BJ (cell line): ENCODE measurements around the gene GP1BB. TPM values are rescaled to one million over a fixed set of nuclear protein-coding genes. Genes with fewer than 3 reads are reported as not detected.

Experiments
- CTCF ChIA-PET: fragments of 350-600 bp; formaldehyde crosslinking; extraction: SDS; loops from one replicate; lab custom pipeline; 2021; ENCODE audit warnings: antibody characterized with exemption, inconsistent platforms; lab: Yijun Ruan, JAX
- POLR2A ChIA-PET: fragments of 300-600 bp; sonication (Branson Sonifier 250); formaldehyde crosslinking; extraction: SDS; loops from one replicate; lab custom pipeline; 2021; ENCODE audit warnings: antibody characterized with exemption; lab: Charles Lee
- DNase-seq: peaks from one replicate; pipeline ENCODE4 v3.0.0-alpha.2; 2011; ENCODE audit warnings: low read depth
- H3K27me3 ChIP-seq: 2 replicates; pipeline ENCODE4 v1.6.0; 2011; ENCODE audit warnings: low read length; ENCODE audit not compliant: control insufficient read depth, insufficient read depth
- H3K36me3 ChIP-seq: 2 replicates; pipeline ENCODE4 v1.5.1; 2011; ENCODE audit warnings: low read length; ENCODE audit not compliant: control insufficient read depth, insufficient read depth
- H3K4me3 ChIP-seq: 2 replicates; pipeline ENCODE4 v1.5.1; 2011; ENCODE audit warnings: low read depth, mild to moderate bottlenecking, control low read depth, low read length
- polyA plus RNA-seq: library from polyadenylated mRNA; depleted of rRNA; stranded (reverse); fragments of >200 nt; gene quantifications from 2 replicates; pipeline ENCODE4 v1.2.3, GENCODE V29; 2011
- TF ChIP-seq, protein P1 (sequence below): IDR thresholded peaks from 2 replicates; pipeline ENCODE4 v1.5.1; 2011; ENCODE audit warnings: low read depth, mild to moderate bottlenecking, control low read depth, inconsistent platforms, low read length, moderate library complexity; ENCODE audit not compliant: insufficient read depth

Gene GP1BB
- polyA plus RNA-seq, 1 experiment, result 4.2 TPM

DNA sequence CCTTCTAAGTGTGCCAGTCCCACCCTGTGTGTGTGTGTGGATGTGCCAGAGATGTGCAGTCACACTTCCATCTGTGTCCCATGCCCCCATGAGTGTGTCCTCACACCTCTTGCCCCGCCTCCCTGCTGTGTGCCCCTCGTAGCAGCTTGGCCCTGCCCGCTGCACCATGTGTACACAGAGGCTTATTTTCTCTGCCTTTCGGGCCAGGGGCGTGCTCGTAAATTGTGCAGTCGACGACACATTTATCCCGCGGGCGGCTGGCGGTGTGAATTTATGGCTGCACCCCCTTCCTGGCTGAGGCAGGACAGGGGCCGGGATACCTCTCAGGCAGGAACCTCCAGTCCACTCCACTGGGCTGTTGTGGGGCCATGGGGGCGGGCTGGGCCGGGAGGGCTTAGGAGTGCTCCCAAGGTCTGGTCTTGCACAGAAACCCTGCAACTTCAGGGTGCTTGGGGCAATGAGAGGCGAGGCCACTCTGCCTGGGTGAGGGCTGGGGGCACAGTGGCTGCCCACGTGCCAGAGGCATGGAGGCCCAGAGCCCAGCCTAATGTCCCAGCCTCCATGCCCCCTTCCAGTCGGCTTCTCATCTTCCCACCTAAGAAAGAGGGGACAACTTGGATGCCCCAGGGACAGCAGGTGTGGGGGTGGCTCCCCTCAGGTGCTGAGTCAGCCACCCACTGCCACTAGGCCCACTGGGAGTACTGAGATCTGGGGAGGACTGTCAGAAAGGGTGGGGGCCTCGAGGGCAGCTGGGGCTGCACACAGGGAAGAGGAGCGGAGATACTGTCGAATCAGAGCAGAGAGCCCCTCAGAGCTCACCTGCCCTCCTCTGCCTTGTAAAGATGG lies 12.5 kb downstream of the GP1BB start:
- TF ChIP-seq, protein P1, sequence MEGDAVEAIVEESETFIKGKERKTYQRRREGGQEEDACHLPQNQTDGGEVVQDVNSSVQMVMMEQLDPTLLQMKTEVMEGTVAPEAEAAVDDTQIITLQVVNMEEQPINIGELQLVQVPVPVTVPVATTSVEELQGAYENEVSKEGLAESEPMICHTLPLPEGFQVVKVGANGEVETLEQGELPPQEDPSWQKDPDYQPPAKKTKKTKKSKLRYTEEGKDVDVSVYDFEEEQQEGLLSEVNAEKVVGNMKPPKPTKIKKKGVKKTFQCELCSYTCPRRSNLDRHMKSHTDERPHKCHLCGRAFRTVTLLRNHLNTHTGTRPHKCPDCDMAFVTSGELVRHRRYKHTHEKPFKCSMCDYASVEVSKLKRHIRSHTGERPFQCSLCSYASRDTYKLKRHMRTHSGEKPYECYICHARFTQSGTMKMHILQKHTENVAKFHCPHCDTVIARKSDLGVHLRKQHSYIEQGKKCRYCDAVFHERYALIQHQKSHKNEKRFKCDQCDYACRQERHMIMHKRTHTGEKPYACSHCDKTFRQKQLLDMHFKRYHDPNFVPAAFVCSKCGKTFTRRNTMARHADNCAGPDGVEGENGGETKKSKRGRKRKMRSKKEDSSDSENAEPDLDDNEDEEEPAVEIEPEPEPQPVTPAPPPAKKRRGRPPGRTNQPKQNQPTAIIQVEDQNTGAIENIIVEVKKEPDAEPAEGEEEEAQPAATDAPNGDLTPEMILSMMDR, result no peak
- no peak for DNase-seq
- POLR2A ChIA-PET, result no interaction called here
- no peaks in the 10 kb centered on the region for H3K36me3 ChIP-seq
- no peaks in the 10 kb centered on the region for H3K27me3 ChIP-seq
- CTCF ChIA-PET, result interaction anchor here (0.9 to 1.0 kb wide), 3 partner anchors 21 to 174 kb away, joined by 3 read pairs; no protein-coding TSS in a partner anchor
- H3K4me3 ChIP-seq, result no peak overlapping the region

DNA sequence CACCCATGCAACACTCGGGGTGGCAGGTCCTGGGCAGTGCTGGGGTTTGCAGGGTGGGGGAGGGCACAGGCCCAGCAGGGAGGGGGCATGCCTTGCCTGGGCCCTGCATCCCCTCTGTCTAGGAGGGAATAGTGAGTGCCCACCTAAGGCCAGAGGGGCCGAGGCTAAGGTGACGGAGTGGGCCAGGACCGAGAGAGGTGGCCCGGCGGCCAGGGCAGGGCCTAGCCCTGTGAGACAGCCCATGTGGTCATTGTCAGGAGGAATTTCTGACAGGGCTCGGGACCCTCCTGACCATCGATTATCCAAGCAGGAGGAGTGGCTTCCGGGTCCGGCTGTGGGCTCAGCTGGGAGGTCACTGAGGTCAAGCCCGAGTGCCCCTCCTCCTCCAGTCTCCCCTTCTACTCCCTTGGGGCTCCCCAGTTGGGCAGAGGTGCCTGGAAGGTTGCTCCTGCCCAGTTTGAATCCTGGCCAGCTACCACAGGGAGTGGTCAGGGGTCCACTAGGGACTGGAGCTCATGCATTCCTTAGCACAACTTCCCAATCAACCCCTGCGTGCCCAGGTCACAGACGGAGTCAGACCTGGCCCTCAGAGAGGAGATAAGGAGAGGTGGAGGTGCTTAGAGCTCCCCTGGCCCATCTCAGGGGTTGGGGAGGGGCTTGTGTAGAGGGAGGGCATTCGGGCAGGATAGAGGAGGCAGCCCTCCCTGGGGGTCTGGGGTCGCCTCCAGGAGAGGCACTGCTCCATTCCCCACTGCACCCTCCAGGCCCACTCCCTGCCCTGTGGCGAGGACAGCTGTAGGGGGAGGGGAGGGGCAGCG lies 14.7 kb downstream of the GP1BB start:
- ChIA-PET POLR2A (no interaction called here), CTCF (interaction anchor here (1.2 kb wide), 1 partner anchor 172 kb away, joined by 4 read pairs; no protein-coding TSS in a partner anchor)
- Histone ChIP-seq H3K4me3 (no peak overlapping the region), H3K27me3 (no peaks in the 10 kb centered on the region), H3K36me3 (no peaks in the 10 kb centered on the region)
- no peak for DNase-seq
- TF ChIP-seq, protein P1, result no peak

DNA sequence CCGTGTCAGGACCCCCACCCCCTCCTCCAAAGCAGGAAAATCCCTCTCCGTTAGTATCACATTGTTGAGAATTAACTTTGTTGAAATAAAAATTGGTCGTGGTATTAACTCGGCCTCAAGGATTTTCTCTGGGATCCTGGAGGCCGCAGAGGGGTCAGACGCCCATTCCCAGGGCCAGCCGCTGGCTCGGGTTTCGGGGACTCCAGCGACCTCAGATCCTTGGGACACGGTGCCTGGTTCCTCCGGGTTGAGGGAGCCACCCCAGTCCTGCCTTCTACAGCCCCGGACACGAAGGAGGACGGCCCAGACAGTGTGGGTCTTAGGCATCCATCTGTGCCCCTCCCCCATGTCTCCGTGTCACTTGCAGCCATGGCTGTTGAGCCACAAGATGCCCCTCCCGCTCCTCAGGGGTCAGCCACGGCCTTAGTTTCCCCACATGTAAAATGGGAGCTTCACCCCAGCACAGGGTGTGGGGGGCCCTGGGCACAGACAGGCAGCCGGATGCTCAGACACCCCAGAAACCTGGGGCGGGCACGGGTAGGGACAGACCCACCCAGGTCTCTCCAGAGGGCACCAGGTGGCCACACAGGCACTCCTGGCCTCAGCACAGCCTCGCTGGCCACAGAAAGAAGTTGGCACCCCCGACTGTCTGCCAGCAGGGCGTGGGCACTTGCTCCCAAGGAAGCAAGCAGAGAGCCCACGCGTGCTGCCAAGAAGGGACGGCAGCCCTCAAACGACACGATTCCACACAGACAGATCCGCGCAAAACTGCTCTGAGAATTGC lies 15.5 kb downstream of the GP1BB start:
- no peak overlapping the region for H3K4me3 ChIP-seq
- no peaks in the 10 kb centered on the region for H3K36me3 ChIP-seq
- CTCF ChIA-PET, result interaction anchor here (1.2 to 9.0 kb wide), 2 partner anchors 8 to 171 kb away, joined by 4 to 49 read pairs; no protein-coding TSS in a partner anchor
- POLR2A ChIA-PET, result no interaction called here
- no peak for DNase-seq
- H3K27me3 ChIP-seq, result no peaks in the 10 kb centered on the region
- TF ChIP-seq, protein P1, result no peak

DNA sequence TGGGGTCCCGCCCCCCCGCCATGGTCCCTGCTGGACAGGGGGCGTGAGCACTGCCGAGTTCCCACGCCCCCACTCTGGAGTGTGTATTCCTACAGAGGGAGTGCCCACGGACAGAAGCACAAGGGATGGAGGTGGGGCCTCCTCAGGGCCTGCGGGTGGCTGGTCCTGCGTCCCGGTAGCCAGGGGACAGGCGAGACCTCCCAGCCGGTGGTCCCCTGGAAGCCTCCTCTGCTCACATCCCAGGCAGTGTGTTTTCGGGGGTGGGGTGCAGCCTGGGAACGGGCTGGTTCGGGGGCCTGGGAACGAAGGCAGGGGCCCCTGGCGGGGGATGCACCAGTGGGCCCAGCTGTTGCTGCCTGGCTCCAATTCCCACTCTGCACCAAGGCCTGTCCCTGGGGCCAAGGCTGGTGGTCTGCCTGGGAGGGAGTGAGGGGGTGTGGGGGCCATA lies 16.1 kb downstream of the GP1BB start:
- POLR2A ChIA-PET, result no interaction called here
- H3K36me3 ChIP-seq, result no peaks in the 10 kb centered on the region
- no peaks in the 10 kb centered on the region for H3K27me3 ChIP-seq
- no peak for DNase-seq
- H3K4me3 ChIP-seq, result no peak overlapping the region
- TF ChIP-seq, protein P1, result no peak
- CTCF ChIA-PET, result interaction anchor here (9.0 kb wide), 1 partner anchor 9 kb away, joined by 49 read pairs; no protein-coding TSS in a partner anchor
